ENCODE data around the gene ZNF468. TPM values are rescaled to one million over a fixed set of nuclear protein-coding genes. Genes with fewer than 3 reads are reported as not detected.

Gene ZNF468
- total RNA-seq: 25.6 and 27.6 TPM in 2 replicates

GRCh38 chr19:52857378-52858191 is at the start of gene ZNF468:
ZNF468 (minus strand) TSS chr19:52857619; CDS start chr19:52854272, 3,347 bp downstream.

DNA sequence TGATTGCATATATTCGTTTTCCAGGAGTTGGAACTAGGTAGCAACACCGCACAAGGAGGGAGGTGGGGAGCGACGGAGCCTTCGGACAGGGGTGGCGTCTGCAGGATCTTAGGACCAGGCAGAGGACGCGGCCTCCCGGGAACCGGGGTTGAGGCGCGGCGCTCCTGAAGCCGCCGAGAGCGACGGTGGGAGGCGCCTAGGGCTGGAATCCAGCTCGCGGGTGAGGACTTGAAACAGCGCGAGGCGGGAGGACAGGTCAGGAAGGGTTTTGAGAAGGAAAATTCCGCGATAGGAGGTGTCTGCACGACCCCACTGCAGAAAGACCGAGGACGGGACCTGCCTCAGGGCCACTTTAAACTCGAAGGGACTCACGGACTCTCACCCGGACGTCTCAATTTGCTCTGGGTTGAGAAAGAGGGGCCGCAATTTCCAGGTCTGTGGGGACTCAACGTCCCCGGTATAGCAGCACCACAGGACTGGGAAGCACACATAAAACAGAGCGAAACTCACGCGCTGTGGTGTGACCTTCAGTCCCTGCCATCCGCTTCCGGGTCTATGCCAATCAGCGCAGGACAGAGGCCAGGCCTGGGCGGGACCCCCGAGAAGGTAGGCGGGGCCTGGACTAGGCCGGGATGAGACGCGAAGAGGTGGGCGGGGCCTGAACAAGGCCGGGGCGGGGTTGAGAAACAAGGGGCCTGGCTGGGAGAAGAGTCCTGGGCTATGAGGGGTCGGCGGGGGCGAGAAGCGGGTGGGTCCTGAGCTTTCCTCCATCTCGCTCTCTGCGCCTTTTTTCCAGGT is 39.9 kb upstream of the ZNF468 start, which contains the start of gene ZNF320:
TSS of gene ZNF320 (minus strand) at position 498 of the 798 bp plus-strand sequence. CDS start 7,380 bp downstream, outside the sequence.

DNA sequence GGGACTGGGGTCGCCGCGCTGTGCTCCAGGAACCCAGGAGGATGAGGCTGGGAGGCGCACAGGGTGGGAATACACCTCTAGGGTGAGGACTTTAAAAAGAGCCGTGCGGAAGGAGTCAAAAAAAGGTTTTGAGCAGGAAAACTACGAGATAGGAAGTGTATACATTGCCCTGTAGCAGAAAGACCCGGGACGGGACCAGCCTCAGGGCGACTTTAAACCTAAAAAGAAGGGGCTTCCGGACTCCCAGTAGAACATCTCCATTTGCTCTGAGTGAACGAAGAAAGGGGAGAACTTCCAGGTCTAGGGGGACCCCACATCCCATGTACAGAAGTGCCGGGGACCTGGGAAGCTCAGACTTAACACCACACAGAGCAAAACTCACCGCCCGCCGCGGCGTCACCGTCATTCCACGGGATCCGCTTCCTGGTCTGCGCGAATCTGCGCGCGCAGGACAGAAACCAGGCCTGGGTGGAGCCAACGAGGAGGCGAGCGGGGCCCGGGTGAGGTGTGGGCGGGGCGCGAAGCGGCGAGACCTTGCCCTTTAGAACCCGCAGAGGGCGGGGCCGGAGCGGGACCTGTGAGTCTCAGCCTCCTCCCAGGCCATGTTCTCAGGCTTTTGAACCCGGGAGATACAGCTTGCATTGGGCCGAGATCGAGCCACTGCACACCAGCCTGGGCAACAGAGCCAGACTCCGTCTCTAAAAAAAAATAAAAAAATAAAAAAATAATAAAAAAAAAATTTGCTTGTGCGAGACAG is 36.0 kb downstream of the ZNF468 start, which contains the start of gene ZNF28:
TSS of gene ZNF28 (minus strand) at position 430 of the 757 bp plus-strand sequence. CDS start 3,675 bp downstream, outside the sequence.

Other genes starting within 250 kb of the ZNF468 start
- 65.3 and 81.8 TPM in 2 replicates for gene ZNF83, start 219.3 kb downstream of the ZNF468 start, total RNA-seq
- gene ZNF611, start 122.6 kb downstream of the ZNF468 start, total RNA-seq: 14.6 and 19.5 TPM in 2 replicates
- gene ZNF600, start 70.8 kb downstream of the ZNF468 start, total RNA-seq: 3.0 and 3.7 TPM in 2 replicates
- gene ZNF28, start 36.0 kb downstream of the ZNF468 start, total RNA-seq: 16.9 and 24.8 TPM in 2 replicates
- 16.0 and 24.2 TPM in 2 replicates for gene ZNF320, start 40.0 kb upstream of the ZNF468 start, total RNA-seq
- 4.2 and 6.6 TPM in 2 replicates for gene ZNF888, start 65.8 kb upstream of the ZNF468 start, total RNA-seq
- gene ZNF816, start 105.3 kb upstream of the ZNF468 start, total RNA-seq: 12.6 and 18.1 TPM in 2 replicates
- gene ERVV-1, start 156.3 kb upstream of the ZNF468 start, total RNA-seq: 0.14 TPM in 1 of 2 replicates, not detected in the other
- 0.05 TPM in 1 of 2 replicates, not detected in the other for gene ERVV-2, start 187.1 kb upstream of the ZNF468 start, total RNA-seq
- 34.1 and 45.0 TPM in 2 replicates for gene ZNF160, start 245.8 kb upstream of the ZNF468 start, total RNA-seq